Activated gamma-delta T cell treated with Interleukin-2 at 50 U/mL for 16 hours (primary cell): ENCODE data around the gene PDE6A.
"Not testable (repeated sequence)": the region's sequence is repeated elsewhere in the genome, so short reads cannot be mapped to it uniquely, and the experiment has no call there.

Experiments used
- DNase-seq: peaks from one replicate; pipeline ENCODE4 v3.0.0-alpha.2; 2020

PDE6A gene

GRCh38 chr5:149951138-149951749 is 6.7 kb upstream of the PDE6A start:
- DNase-seq: no peak

GRCh38 chr5:149948993-149949392 is 4.4 kb upstream of the PDE6A start:
- DNase-seq: no peak

- no peak for DNase-seq
Measured at GRCh38 chr5:149946118-149946517, 1.5 kb upstream of the PDE6A start.

- not testable (repeated sequence) for DNase-seq
Measured at GRCh38 chr5:149943177-149943949, 1.2 kb downstream of the PDE6A start.

GRCh38 chr5:149942741-149943169 is 1.8 kb downstream of the PDE6A start:
- DNase-seq: not testable (repeated sequence)

GRCh38 chr5:149942199-149942598 is 2.4 kb downstream of the PDE6A start:
- no peak for DNase-seq

GRCh38 chr5:149941795-149942194 is 2.8 kb downstream of the PDE6A start:
- no peak for DNase-seq

GRCh38 chr5:149940941-149941644 is 3.5 kb downstream of the PDE6A start:
- DNase-seq: no peak

GRCh38 chr5:149940077-149940574 is 4.5 kb downstream of the PDE6A start:
- no peak for DNase-seq

GRCh38 chr5:149939546-149939945 is 5.0 kb downstream of the PDE6A start:
- DNase-seq: no peak

GRCh38 chr5:149938791-149939358 is 5.7 kb downstream of the PDE6A start:
- no peak for DNase-seq

- no peak for DNase-seq
Measured at GRCh38 chr5:149938279-149938678, 6.3 kb downstream of the PDE6A start.

GRCh38 chr5:149937610-149938009 is 7.0 kb downstream of the PDE6A start:
- DNase-seq: no peak

GRCh38 chr5:149936700-149937091 is 7.9 kb downstream of the PDE6A start:
- DNase-seq: no peak

GRCh38 chr5:149936044-149936699 is 8.4 kb downstream of the PDE6A start:
- DNase-seq: no peak

GRCh38 chr5:149935431-149935901 is 9.1 kb downstream of the PDE6A start:
- no peak for DNase-seq

GRCh38 chr5:149932445-149933350 is 11.9 kb downstream of the PDE6A start:
- DNase-seq: no peak

- DNase-seq: no peak
Measured at GRCh38 chr5:149931992-149932436, 12.6 kb downstream of the PDE6A start.

GRCh38 chr5:149930749-149931574 is 13.6 kb downstream of the PDE6A start:
- no peak for DNase-seq

GRCh38 chr5:149930043-149930748 is 14.4 kb downstream of the PDE6A start:
- no peak for DNase-seq
